Nephron progenitor cell (in vitro differentiated cells): ENCODE data around the gene C14orf132.
"Not testable (repeated sequence)": the region's sequence is repeated elsewhere in the genome, so short reads cannot be mapped to it uniquely, and the experiment has no call there.

Source experiments
- DNase-seq: peaks from one replicate; pipeline ENCODE4 v3.0.0; 2021
- H3K27ac Mint-ChIP-seq: 2 replicates; pipeline ENCODE4 v1.8.0; 2021; ENCODE audit warnings: mild to moderate bottlenecking, moderate library complexity, mixed read lengths
- H3K27me3 Mint-ChIP-seq: 2 replicates; pipeline ENCODE4 v1.8.0; 2021; ENCODE audit warnings: mild to moderate bottlenecking, low read depth, mixed read lengths; ENCODE audit not compliant: poor library complexity
- H3K36me3 Mint-ChIP-seq: 2 replicates; pipeline ENCODE4 v1.8.0; 2021; ENCODE audit warnings: low read depth, mixed read lengths
- H3K4me1 Mint-ChIP-seq: 2 replicates; pipeline ENCODE4 v1.8.0; 2021; ENCODE audit warnings: mixed read lengths
- H3K4me3 Mint-ChIP-seq: 2 replicates; pipeline ENCODE4 v1.8.0; 2021; ENCODE audit warnings: mild to moderate bottlenecking, moderate library complexity, mixed read lengths
- H3K9me3 Mint-ChIP-seq: 2 replicates; pipeline ENCODE4 v1.8.0; 2021; ENCODE audit warnings: mild to moderate bottlenecking, moderate library complexity, mixed read lengths
- CTCF ChIP-seq: fragments of 200-600 bp; sonication (generic); IDR thresholded peaks from 2 replicates; pipeline ENCODE4 v1.5.0; 2021; ENCODE audit warnings: antibody characterized with exemption

Gene C14orf132

GRCh38 chr14:96002498-96002884, 36.7 kb upstream of the C14orf132 start:
- Mint-ChIP-seq H3K4me1 (peaks cover 10% of the 10 kb centered on the region), H3K27me3 (peaks cover 24% of the 10 kb centered on the region), H3K4me3 (no peak overlapping the region), H3K9me3 (peaks cover 35% of the 10 kb centered on the region), H3K27ac (no peak overlapping the region), H3K36me3 (no peaks in the 10 kb centered on the region)
- DNase-seq: no peak
- no peak for TF ChIP-seq CTCF

GRCh38 chr14:96011131-96011530, 28.0 kb upstream of the C14orf132 start:
- H3K27ac Mint-ChIP-seq: no peak overlapping the region
- no peak for DNase-seq
- TF ChIP-seq CTCF: no peak
- H3K4me1 Mint-ChIP-seq: peaks cover 2% of the 10 kb centered on the region
- H3K9me3 Mint-ChIP-seq: peaks cover 50% of the 10 kb centered on the region
- no peak overlapping the region for H3K4me3 Mint-ChIP-seq
- H3K36me3 Mint-ChIP-seq: peaks cover 9% of the 10 kb centered on the region
- H3K27me3 Mint-ChIP-seq: peaks cover 9% of the 10 kb centered on the region

GRCh38 chr14:96011607-96012006, 27.6 kb upstream of the C14orf132 start:
- no peak overlapping the region for H3K27ac Mint-ChIP-seq
- peaks cover 9% of the 10 kb centered on the region for H3K36me3 Mint-ChIP-seq
- no peak overlapping the region for H3K4me3 Mint-ChIP-seq
- peaks cover 7% of the 10 kb centered on the region for H3K4me1 Mint-ChIP-seq
- peaks cover 49% of the 10 kb centered on the region for H3K9me3 Mint-ChIP-seq
- no peak for TF ChIP-seq CTCF
- no peak for DNase-seq
- peaks cover 6% of the 10 kb centered on the region for H3K27me3 Mint-ChIP-seq

GRCh38 chr14:96012757-96013156, 26.4 kb upstream of the C14orf132 start:
- not testable (repeated sequence) for H3K27me3 Mint-ChIP-seq, H3K4me3 Mint-ChIP-seq, H3K27ac Mint-ChIP-seq, H3K36me3 Mint-ChIP-seq, DNase-seq
- Mint-ChIP-seq H3K9me3 (peaks cover 45% of the 10 kb centered on the region), H3K4me1 (peaks cover 18% of the 10 kb centered on the region)

GRCh38 chr14:96014176-96014575, 25.0 kb upstream of the C14orf132 start:
- no peak for TF ChIP-seq CTCF
- no peak overlapping the region for H3K27ac Mint-ChIP-seq

GRCh38 chr14:96016501-96017160, 22.5 kb upstream of the C14orf132 start:
- Mint-ChIP-seq H3K36me3 (peaks cover 7% of the 10 kb centered on the region), H3K4me3 (no peak overlapping the region), H3K4me1 (peaks cover 18% of the 10 kb centered on the region), H3K27me3 (peaks cover 15% of the 10 kb centered on the region), H3K27ac (peak overlapping the region; percentile 51), H3K9me3 (peaks cover 43% of the 10 kb centered on the region)
- no peak for DNase-seq
- TF ChIP-seq CTCF: no peak

More at GRCh38 chr14:96014176-96014575, 25.0 kb upstream of the C14orf132 start:
- H3K27me3 Mint-ChIP-seq: peaks cover 15% of the 10 kb centered on the region
- DNase-seq: no peak
- peaks cover 56% of the 10 kb centered on the region for H3K9me3 Mint-ChIP-seq
- H3K36me3 Mint-ChIP-seq: peaks cover 9% of the 10 kb centered on the region
- H3K4me3 Mint-ChIP-seq: no peak overlapping the region
- H3K4me1 Mint-ChIP-seq: peaks cover 18% of the 10 kb centered on the region
